Skin epidermis (tissue), 12 donors: ENCODE data around the gene OR10H5.
"Not testable (repeated sequence)": the region's sequence is repeated elsewhere in the genome, so short reads cannot be mapped to it uniquely, and the experiment has no call there.

Experiments
- H3K27ac ChIP-seq, 21 experiments: fragments of 200-600 bp; sonication (generic) in 11 of 21; one replicate each; pipeline ENCODE4 v1.5.0; 2020; ENCODE audit warnings: mild to moderate bottlenecking in 3 of 21, inconsistent platforms in 2 of 21, moderate library complexity in 2 of 21
- H3K4me3 ChIP-seq, 7 experiments: fragments of 200-600 bp; sonication (generic) in 2 of 7; one replicate each; pipeline ENCODE4 v1.5.0; 2020; ENCODE audit warnings: inconsistent platforms in 2 of 7, mild to moderate bottlenecking in 2 of 7, moderate library complexity in 1 of 7

The OR10H5 gene

GRCh38 chr19:15840833-15841232 lies 53.4 kb downstream of the OR10H5 start:
- no peak overlapping the region for H3K4me3 ChIP-seq

GRCh38 chr19:15841875-15842569 lies 54.6 kb downstream of the OR10H5 start:
- no peak overlapping the region for H3K4me3 ChIP-seq
- H3K27ac ChIP-seq = no peak overlapping the region

More at GRCh38 chr19:15840833-15841232, 53.4 kb downstream of the OR10H5 start:
- H3K27ac ChIP-seq = no peak overlapping the region

DNA sequence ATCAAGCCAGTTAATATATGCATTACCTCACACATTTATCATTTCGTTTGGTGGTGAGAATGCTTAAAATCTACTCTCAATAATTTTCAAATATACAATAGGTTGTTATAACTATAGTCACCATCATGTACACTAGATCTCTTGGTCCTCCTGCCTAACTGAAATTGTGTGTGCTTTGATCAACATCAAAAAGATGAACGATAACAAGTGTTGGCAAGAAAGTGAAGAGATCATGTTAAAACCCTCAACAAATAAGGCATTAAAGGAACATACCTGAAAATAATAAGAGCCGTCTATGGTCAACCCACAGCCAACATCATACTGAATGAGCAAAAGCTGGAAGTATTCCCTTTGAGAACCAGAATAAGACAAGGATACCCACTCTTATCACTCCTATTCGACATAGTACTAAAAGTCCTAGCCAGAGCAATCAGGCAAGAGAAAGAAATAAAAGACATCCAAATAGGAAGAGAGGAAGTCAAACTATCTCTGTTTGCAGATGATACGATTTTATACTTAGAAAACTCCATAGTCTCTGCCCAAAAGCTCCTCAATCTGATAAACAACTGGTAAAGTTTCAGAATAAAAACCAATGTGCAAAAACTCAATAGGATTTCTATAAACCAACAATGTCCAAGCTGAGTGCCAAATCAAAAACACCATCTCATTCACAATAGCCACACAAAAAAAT lies 55.9 kb downstream of the OR10H5 start:
- peak overlapping the region in 2 of 21 experiments; percentile 37 to 55 for H3K27ac ChIP-seq
- H3K4me3 ChIP-seq = no peak overlapping the region

- H3K4me3 ChIP-seq = not testable (repeated sequence)
- H3K27ac ChIP-seq = peak overlapping the region in 2 of 21 experiments; percentile 37 to 55
These were observed 56.4 kb downstream of the OR10H5 start for GRCh38 chr19:15843894-15844222.

DNA sequence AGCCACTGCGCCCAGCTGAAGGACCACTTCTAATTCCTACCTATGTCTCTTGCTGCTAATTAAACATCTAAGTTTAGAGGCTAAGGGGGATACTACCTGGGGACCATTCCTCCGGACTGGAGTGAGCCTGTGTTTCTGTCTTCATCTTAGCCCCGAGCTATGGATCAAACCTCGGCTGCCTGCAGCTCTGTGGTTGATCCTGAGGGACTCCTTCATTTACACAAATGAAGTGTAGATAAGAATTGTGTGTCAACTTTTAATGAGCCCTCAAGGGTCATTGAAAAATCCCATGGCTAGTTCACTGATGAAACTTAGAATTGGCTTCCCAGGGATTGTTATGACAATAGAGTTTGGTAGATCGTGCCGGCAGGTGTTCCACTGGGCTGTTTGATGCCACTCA lies 59.5 kb downstream of the OR10H5 start:
- H3K4me3 ChIP-seq = no peak overlapping the region
- no peak overlapping the region for H3K27ac ChIP-seq

DNA sequence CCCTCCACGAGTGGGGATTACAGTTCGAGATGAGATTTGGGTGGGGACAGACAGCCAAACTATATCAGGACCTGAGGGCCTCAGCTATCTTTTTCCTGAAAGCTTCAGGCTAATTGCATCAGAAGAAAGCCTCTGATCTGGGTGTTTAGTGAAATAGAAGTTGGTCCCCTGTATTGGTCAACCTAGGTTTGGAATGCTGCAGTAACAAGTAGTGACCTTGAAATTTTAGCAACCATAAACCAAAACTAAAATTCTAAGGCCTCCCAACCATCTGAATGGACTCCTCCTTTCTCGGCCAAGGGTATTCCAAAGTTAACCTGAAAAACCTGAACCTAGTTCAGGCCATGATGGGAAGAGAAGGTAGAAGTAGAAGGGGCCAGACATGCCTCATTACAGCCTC lies 62.9 kb downstream of the OR10H5 start:
- Histone ChIP-seq H3K27ac (no peak overlapping the region), H3K4me3 (no peak overlapping the region)
